ENCODE data around the gene LDAF1.
"Not testable (repeated sequence)": the region's sequence is repeated elsewhere in the genome, so short reads cannot be mapped to it uniquely, and the experiment has no call there.

LDAF1 gene

GRCh38 chr16:21158208-21159110 lies at the start of gene LDAF1:
LDAF1 (plus strand) TSS chr16:21158674; CDS start chr16:21161183, 2,509 bp downstream.
- peak; percentile 85 for DNase-seq

- not testable (repeated sequence) for DNase-seq
Observed at GRCh38 chr16:21115551-21115950, 42.9 kb upstream of the LDAF1 start.

- DNase-seq, result no peak
Observed at GRCh38 chr16:21116148-21116693, 42.3 kb upstream of the LDAF1 start.

GRCh38 chr16:21117567-21117966 lies 40.9 kb upstream of the LDAF1 start:
- no peak for DNase-seq

- DNase-seq, result no peak
Observed at GRCh38 chr16:21120976-21121520, 37.4 kb upstream of the LDAF1 start.

GRCh38 chr16:21125191-21125590 lies 33.3 kb upstream of the LDAF1 start:
- no peak for DNase-seq

- DNase-seq, result no peak
Observed at GRCh38 chr16:21126518-21126917, 32.0 kb upstream of the LDAF1 start.

GRCh38 chr16:21128991-21129390 lies 29.5 kb upstream of the LDAF1 start:
- DNase-seq, result no peak

GRCh38 chr16:21130811-21131210 lies 27.7 kb upstream of the LDAF1 start:
- DNase-seq, result no peak

GRCh38 chr16:21134053-21134452 lies 24.4 kb upstream of the LDAF1 start:
- DNase-seq, result no peak

- DNase-seq, result no peak
Observed at GRCh38 chr16:21145738-21146137, 12.7 kb upstream of the LDAF1 start.

- DNase-seq, result no peak
Observed at GRCh38 chr16:21150375-21151001, 8.0 kb upstream of the LDAF1 start, which contains the start of gene DNAH3. DNAH3 (minus strand) TSS chr16:21150846; CDS start chr16:21150319, 527 bp downstream.

GRCh38 chr16:21152160-21153030 lies 6.1 kb upstream of the LDAF1 start:
- DNase-seq, result not testable (repeated sequence)

GRCh38 chr16:21153124-21153729 lies 5.2 kb upstream of the LDAF1 start:
- DNase-seq, result not testable (repeated sequence)

- DNase-seq, result not testable (repeated sequence)
Observed at GRCh38 chr16:21156011-21156410, 2.5 kb upstream of the LDAF1 start.

GRCh38 chr16:21156767-21157467 lies 1.6 kb upstream of the LDAF1 start:
- DNase-seq, result no peak

GRCh38 chr16:21157632-21158031 lies 842 bp upstream of the LDAF1 start:
- no peak for DNase-seq

- DNase-seq, result peak; percentile 26
Observed at GRCh38 chr16:21159281-21159951, 942 bp downstream of the LDAF1 start.

- DNase-seq, result no peak
Observed at GRCh38 chr16:21160276-21160675, 1.8 kb downstream of the LDAF1 start.

GRCh38 chr16:21161211-21161610 lies 2.7 kb downstream of the LDAF1 start:
- no peak for DNase-seq

Measured in activated naive CD4-positive, alpha-beta T cell treated with anti-CD3 and anti-CD28 coated beads, Interleukin-2, amount 50 U/mL, for 16 hours (primary cell).